ENCODE measurements around the gene MINDY4. TPM values are rescaled to one million over a fixed set of nuclear protein-coding genes. Genes with fewer than 3 reads are reported as not detected.

The MINDY4 gene
- total RNA-seq, 1 donor from 2014 or later, result 13.8 TPM

DNA sequence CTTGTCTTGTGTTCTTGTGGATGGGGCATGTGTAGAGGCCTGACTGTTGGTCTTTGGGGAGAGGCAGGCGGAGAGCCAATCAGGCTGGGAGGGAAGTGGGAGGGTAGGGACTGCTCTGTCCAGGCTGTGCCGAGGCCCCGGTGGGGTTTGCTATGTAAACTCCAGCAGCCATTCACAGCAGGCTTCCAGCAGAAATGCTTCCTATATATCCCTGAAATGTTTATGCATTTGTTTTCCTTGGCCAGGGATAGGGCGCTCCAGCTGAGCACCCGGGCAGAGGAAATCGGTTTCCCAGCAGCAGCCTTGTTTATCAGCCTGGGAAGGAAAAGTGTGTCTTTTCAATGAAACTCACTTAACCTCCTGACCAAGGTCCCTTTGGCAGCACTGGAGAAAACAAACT lies 122.1 kb downstream of the MINDY4 start:
- TF ChIP-seq, protein P1, sequence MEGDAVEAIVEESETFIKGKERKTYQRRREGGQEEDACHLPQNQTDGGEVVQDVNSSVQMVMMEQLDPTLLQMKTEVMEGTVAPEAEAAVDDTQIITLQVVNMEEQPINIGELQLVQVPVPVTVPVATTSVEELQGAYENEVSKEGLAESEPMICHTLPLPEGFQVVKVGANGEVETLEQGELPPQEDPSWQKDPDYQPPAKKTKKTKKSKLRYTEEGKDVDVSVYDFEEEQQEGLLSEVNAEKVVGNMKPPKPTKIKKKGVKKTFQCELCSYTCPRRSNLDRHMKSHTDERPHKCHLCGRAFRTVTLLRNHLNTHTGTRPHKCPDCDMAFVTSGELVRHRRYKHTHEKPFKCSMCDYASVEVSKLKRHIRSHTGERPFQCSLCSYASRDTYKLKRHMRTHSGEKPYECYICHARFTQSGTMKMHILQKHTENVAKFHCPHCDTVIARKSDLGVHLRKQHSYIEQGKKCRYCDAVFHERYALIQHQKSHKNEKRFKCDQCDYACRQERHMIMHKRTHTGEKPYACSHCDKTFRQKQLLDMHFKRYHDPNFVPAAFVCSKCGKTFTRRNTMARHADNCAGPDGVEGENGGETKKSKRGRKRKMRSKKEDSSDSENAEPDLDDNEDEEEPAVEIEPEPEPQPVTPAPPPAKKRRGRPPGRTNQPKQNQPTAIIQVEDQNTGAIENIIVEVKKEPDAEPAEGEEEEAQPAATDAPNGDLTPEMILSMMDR (IDR thresholded peaks at IDR 0.05), result no peak
- Histone ChIP-seq H3K36me3 (no peaks in the 10 kb centered on the region), H3K4me3 (no peak overlapping the region), H3K4me1 (peaks cover 76% of the 10 kb centered on the region), H3K27ac (peak overlapping the region; percentile 77), H3K9me3 (no peaks in the 10 kb centered on the region), H3K27me3 (ENCODE audit: low read depth) (no peaks in the 10 kb centered on the region)
- no peak for DNase-seq
- intact Hi-C loops (cut with DNase I), result no loop called here
- no peak for ATAC-seq

DNA sequence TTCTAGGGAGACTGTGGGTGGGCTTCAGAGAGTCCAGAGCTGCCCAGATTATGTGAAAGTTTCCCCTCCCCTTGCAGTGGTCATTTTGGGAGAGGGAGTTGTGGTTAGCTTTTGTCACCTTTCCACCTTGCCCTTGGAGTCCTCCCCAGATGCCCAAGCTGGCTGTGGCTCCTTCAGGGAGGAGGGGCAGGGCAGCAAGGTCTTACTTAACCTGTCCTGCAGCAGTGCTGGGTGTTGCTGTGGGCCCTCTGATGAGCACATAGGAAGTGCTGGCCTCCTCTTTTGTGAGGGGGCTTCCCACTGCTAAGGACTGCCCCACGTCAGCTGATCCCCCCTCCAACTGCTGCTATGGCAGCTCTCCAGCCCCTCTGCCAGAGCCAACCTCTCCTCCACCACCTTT lies 122.8 kb downstream of the MINDY4 start:
- H3K4me1 ChIP-seq, result peaks cover 74% of the 10 kb centered on the region
- TF ChIP-seq, protein P1 (IDR thresholded peaks at IDR 0.05), result no peak
- DNase-seq (no peak), ATAC-seq (no peak)
- no peaks in the 10 kb centered on the region for H3K36me3 ChIP-seq
- peak overlapping the region; percentile 77 for H3K27ac ChIP-seq
- H3K9me3 ChIP-seq, result no peaks in the 10 kb centered on the region
- intact Hi-C loops (cut with DNase I), result no loop called here
- H3K27me3 ChIP-seq (ENCODE audit: low read depth), result no peaks in the 10 kb centered on the region
- H3K4me3 ChIP-seq, result no peak overlapping the region

DNA sequence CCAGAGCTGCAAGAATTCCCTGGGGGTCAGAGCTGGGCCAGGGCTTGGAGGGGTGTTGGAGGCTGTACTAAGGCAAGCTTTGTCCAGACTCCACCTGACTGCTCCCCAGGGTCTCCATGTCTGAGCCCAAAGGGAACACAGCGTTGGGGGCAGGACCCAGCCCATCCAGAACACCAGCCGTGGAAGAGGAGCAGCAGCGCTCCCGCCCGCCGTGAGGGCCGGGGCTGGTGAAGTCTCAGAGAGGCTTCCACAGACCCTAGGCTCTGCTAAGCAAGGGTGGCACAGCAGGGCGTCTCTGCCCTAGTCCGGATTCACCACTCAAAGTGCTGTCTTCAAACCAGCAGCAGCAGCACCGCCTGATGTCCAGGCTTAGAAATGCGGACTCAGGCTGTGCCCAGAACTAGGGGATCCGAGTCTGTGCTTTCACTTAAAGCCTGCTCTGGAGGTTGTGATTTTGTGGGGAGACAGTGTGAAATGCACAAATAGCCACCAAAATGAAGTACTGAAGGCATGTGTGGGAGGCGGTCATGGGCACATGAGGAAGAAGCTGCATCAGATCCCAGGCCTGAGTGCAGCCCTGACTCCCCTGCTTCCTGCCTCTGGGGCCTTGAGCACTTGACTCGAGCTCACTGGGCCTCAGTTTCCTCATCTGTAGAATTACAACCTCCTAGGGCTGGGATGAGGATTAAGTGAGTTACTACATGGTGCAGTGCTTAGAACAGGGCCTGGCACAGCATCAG lies 123.8 kb downstream of the MINDY4 start:
- ATAC-seq (no peak), DNase-seq (no peak)
- intact Hi-C loops (cut with DNase I), result no loop called here
- TF ChIP-seq, protein P1 (IDR thresholded peaks at IDR 0.05), result no peak
- H3K27ac ChIP-seq, result peak overlapping the region; percentile 77
- H3K4me3 ChIP-seq, result no peak overlapping the region
- H3K36me3 ChIP-seq, result no peaks in the 10 kb centered on the region
- no peaks in the 10 kb centered on the region for H3K9me3 ChIP-seq
- H3K27me3 ChIP-seq (ENCODE audit: low read depth), result no peaks in the 10 kb centered on the region
- peaks cover 78% of the 10 kb centered on the region for H3K4me1 ChIP-seq

DNA sequence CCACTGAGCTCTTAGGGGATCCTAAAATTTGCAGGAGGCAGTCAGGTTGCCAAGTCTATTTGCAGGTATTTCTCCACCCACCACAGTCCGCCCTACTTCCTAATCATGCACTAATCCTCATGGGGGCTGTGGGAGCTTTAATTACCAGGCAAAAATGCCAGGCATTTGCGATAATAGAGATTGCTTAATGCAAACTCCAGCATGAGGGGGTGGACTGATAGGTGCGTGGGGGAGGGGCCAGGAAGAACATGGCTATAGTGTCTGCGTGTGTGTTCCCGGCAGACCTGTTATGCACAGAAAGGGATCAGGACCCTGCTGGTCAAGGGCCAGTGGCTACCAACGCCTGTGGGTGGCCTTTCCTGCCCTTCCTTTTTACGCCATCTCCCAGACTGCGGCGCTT lies 124.8 kb downstream of the MINDY4 start:
- Histone ChIP-seq H3K4me3 (no peak overlapping the region), H3K4me1 (peaks cover 86% of the 10 kb centered on the region), H3K36me3 (no peaks in the 10 kb centered on the region), H3K27me3 (ENCODE audit: low read depth) (no peaks in the 10 kb centered on the region), H3K9me3 (no peaks in the 10 kb centered on the region), H3K27ac (peak overlapping the region; percentile 77)
- DNase-seq, result no peak
- ATAC-seq, result peak; percentile 52 to 69
- intact Hi-C loops (cut with DNase I), result no loop called here
- TF ChIP-seq, protein P1 (IDR thresholded peaks at IDR 0.05), result no peak

DNA sequence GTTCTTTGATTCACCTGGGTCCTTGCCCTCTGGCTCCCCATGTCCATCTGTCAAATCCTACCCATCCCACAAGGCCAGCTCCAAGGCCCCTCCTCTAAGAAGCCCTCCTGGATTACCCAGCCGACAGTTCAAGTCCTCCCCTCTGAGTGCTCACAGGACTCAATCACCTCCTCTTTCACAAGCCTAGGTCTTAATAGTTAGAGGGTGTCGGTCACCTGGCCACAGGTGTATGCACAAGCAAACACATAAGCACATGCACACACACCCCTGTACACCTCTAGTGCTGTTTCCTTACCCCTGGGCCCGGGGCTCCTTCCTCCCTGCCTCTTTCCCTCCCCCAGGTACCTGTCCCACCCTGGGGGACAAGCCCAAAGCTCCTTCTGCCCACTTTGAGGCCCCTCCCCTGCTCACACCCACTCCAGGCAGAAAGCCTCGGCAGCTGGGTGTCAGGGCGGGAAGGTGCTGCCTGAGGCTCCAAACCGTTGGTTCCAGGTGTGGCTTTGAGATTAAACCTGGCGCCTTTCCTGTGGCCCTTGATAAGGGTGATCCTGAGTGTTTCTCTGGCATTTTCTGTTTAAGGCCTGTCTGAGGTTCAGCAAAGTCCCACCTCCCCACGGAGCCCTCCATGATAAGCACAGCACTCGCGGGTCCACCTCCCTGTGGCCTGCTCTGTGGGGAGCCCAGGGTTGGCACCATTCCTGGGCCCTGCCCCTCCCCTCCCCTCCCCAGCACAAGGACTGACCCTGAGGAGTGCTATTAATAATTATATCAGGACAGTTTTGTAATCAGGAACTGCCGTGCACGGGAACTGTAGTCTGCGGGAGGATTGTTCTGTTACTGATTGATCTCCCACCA lies 125.8 kb downstream of the MINDY4 start:
- peaks cover 83% of the 10 kb centered on the region for H3K4me1 ChIP-seq
- ATAC-seq (peak; percentile 77 to 82), DNase-seq (peak; percentile 80)

More for the DNA sequence above, 125.8 kb downstream of the MINDY4 start:
- TF ChIP-seq, protein P1 (IDR thresholded peaks at IDR 0.05), result no peak
- Histone ChIP-seq H3K4me3 (no peak overlapping the region), H3K9me3 (no peaks in the 10 kb centered on the region), H3K27me3 (ENCODE audit: low read depth) (no peaks in the 10 kb centered on the region), H3K27ac (peak overlapping the region; percentile 77), H3K36me3 (no peaks in the 10 kb centered on the region)
- intact Hi-C loops (cut with DNase I), result no loop called here
